ENCODE measurements around the gene OR12D3.

Gene OR12D3

DNA sequence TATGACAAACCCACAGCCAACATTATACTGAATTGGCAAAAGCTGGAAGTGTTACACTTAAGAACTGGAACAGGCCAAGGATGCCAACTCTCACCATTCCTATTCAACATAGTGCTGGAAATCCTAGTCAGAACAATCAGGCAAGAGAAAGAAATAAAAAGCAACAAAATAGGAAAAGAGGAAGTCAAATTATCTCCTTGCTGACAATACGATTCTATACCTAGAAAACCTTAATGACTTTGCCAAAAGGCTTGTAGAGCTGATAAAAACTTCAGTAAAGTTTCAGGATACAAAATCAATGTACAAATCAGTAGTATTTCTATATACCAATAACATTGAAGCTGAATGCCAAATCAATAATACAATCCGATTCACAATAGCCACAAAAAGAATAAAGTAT is 38.8 kb downstream of the OR12D3 start:
- Histone ChIP-seq H3K4me3 (no peak overlapping the region), H3K27ac (no peak overlapping the region)
- no peak for DNase-seq (ENCODE audit: low spot score)
- no peak for TF ChIP-seq CTCF (IDR thresholded peaks at IDR 0.05)

DNA sequence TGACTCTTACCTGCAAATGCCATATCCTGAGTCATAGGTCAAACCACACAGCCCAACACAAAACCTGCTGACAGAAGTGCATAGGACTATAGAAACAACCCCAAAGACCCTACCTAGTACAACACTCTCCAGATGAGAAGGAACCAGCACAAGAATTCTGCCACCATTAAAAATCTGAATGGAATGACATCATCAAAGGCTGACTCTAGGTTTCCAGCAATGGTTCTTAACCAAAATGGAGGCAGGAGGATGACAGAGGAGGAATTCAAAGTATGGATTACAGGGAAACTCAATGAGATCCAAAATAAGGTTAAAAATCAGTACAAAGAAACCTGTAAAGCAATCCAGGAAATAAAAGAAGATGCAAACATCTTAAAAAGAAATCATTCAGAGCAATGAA is 42.4 kb downstream of the OR12D3 start:
- H3K4me3 ChIP-seq, result no peak overlapping the region
- TF ChIP-seq CTCF (IDR thresholded peaks at IDR 0.05), result no peak
- no peak overlapping the region for H3K27ac ChIP-seq
- DNase-seq (ENCODE audit: low spot score), result no peak

- H3K4me3 ChIP-seq, result no peak overlapping the region
- TF ChIP-seq CTCF (IDR thresholded peaks at IDR 0.05), result no peak
- DNase-seq (ENCODE audit: low spot score), result no peak
- H3K27ac ChIP-seq, result no peak overlapping the region
These were observed 49.3 kb downstream of the OR12D3 start for GRCh38 chr6:29325777-29326176.
